Islet of Langerhans (tissue), 1 donor: ENCODE measurements around the gene SRD5A3.

Experiments used
- FAIRE-seq: peaks from one replicate; lab custom pipeline; 2011; peaks lifted over from hg19 to GRCh38; lab: Jason Lieb, UNC

Gene SRD5A3

DNA sequence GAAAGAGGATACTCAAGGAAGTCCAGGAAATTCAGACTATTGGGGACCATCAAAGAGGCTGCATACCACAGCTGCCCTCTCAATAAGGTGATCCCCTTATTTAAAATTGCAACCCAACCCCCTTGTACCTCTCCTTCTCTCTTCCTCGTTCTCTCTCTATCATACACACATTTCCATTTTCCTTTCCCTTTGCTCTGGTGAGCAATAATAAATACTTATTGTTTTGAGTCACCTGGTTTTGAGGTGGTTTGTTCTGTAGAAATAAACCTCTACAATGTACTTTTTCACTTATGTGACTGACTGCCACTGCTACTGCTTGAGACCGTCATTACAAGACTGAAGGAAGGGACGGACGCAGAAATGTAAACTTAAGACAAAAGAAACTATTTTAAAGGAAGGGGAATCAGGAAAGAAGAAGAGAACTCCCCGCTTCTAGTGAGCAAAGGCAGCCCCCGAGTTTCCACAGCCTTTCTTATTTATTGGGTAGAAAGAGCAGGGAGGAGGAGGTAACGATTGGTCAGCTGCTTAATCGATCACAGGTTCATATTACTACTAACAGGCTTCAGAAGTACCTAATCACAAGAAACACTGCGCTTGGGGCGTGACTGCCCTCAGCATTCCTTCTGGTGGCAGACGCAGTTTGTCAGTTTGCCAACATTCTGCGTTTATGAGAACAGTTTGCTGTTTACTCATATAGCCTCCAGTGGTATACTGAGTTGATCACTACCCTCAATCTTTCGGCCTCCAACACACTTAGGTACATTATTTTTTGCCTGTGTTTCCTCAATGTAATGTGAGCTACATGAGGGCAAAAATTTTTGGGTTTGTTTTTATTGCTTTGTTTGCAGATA lies 32.8 kb downstream of the SRD5A3 start:
- FAIRE-seq, result no peak

DNA sequence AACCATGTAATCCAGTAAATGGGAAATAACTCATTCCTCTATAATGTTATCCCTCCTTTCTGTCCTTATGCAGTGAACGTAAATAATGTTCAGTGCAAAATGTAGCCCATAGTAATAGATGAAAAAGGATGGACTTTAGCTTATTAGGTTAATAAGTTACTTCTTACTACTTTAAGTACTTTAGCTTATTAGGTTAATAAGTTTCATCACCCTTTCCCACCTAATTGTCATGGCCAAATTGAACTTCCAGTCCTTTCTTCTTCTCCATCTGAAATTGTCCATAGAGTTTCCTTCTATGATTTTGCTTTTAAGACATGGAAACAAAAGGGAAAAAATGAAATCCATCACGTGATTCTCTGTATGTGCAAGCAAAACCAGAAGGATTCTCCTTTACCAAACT lies 34.5 kb downstream of the SRD5A3 start:
- FAIRE-seq, result no peak

DNA sequence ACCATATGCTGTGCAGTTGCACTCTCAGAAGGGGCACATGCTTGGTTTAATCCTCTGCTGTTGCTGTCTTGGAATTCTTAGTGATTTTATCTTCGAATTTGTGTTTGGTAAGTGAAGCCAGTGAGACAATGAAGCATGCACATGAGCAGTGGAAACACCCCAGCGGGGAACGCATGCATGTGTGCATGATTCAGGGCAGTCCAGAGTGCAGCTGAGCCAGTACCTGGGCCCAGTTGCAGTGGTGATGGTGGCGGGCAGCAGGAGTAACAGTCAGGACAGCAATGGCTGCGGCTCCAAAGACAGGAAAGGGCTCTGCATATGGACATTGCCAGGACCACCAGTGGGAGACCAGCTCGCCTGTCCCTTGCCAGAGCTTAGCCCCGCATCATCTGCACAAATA lies 35.5 kb downstream of the SRD5A3 start:
- no peak for FAIRE-seq

DNA sequence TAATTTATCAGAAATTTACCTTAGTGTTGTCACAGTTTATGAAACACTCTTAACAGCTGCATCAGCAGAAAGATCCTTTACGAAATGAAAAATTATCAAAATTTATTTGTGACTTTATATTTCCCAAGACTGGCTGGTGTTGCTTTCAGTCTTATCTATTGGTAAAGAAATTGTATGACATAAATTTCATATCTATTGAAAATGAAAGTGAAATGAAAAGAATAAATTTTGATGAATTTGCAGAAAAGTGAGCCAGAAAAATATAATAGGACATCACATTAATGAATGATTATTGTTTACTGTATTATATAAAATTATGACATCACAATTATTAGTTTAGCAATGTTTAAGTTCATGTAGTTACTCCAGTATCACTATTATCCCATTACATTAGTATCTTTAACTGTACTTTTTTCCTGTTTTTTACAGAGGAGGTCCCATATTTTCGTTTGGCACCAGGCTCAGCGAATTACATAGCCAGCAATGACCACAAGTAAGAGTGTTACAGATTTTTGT lies 36.5 kb downstream of the SRD5A3 start:
- no peak for FAIRE-seq

DNA sequence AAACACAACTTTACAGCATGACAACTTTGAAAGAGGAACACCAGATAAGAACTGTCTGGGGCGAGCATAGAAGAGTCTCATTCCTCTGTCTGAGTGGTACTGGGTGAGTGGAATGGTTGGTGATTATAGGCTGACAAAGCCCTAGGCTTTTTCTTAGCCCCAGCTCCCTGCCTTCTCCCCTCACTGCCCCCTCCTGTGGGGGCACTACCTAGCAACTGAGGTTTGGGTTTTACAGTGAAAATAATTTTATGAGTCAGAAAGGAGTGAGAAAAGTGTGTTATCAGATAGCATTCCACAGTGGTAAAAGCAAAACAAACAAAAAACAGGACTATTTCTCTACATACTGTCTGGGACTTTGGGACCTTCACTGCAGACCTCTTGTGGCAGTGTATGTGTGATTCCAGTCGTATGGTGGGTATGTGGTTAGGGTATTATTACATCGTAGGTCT lies 39.2 kb downstream of the SRD5A3 start:
- no peak for FAIRE-seq

DNA sequence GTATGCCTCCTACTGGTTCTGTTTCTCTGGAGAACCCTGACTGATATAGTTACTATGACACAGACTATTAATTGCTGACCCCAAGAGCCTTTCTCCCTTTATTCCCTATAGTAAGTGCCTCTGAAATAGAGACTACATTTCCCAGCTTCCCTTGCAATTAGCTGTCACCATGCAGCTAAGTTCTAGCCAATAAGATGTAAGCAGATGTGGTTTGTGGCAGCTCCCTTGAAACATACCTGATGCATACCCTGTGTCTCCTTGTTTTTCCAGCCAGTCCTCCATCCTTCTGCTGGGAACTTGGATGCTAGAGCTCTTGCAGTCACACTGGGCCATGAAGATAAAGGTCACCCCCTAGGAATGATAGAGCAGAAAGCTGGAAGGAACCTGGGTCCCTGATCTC lies 40.0 kb downstream of the SRD5A3 start:
- no peak for FAIRE-seq

DNA sequence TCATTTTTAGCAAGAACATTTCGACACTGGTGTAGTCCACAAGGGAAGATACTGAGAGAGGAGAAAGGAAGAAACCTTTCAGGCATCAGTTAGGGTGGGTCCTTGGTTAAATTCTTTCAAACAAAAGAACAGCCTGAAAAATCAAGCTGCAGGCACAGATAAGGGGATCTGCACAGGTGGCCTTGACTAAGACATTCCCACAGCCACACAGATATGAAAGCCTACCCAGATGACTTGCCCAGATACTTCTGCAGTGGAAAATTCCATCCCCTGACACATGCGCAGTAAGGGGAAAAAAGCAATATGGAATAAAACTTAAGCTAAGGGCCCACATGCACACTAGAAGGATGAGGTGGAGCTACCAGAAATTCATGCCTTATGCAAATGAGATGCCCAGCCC lies 40.8 kb downstream of the SRD5A3 start:
- no peak for FAIRE-seq

DNA sequence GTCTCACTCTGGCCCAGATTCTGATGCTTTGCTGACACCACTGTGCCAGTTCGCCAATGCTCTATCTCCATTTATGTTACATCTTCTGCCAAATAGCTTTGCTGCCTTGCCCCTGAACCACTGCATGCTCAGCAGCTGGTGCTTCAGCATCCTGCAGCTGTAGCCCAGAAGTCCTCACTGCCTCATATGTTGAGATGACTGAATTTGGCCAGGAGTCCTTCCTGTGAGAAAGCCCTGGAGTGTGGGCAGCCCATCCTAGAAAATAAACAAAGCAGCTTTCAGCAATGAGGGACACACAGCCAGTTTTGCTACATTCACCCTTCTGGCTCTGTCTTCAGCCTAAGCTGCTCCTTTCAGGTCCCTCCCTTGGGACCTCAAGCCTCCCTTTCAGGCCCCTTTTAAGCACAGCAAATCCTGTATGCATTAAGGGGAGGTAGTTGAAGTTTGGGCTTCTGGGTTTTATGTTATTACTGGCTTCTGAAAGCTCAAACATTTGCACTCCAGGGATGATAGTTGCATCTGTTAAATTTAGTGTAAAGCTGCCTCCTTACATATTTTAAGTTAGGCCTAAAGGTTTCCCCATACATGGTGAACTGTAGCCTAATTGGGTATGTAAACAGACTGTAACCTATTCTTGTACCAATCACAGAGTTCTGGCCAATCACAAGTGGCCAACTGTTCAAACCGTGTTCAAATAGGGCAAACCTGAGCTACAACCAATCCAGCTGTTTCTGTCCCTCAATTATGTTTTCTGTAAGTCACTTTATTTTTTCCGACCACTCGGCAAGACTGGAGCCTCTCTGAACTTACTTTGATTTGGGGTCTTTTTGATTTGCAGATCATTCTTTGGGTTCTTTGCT lies 47.6 kb downstream of the SRD5A3 start:
- no peak for FAIRE-seq

DNA sequence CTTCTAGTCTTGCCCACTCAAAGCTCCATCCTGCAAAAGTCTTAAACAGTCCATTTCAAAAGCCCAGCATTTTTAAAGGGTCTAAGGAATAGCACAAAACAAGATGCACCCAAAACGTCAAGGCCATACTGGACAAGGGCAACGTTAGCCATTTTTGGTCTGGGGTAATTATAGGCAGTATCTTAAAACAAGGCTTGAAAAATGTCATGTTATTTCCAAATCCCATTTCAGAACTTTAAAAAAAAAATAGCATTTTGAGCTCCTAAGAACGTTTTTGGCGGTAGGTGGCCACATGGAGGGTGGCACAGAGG lies 49.1 kb downstream of the SRD5A3 start:
- FAIRE-seq, result no peak

DNA sequence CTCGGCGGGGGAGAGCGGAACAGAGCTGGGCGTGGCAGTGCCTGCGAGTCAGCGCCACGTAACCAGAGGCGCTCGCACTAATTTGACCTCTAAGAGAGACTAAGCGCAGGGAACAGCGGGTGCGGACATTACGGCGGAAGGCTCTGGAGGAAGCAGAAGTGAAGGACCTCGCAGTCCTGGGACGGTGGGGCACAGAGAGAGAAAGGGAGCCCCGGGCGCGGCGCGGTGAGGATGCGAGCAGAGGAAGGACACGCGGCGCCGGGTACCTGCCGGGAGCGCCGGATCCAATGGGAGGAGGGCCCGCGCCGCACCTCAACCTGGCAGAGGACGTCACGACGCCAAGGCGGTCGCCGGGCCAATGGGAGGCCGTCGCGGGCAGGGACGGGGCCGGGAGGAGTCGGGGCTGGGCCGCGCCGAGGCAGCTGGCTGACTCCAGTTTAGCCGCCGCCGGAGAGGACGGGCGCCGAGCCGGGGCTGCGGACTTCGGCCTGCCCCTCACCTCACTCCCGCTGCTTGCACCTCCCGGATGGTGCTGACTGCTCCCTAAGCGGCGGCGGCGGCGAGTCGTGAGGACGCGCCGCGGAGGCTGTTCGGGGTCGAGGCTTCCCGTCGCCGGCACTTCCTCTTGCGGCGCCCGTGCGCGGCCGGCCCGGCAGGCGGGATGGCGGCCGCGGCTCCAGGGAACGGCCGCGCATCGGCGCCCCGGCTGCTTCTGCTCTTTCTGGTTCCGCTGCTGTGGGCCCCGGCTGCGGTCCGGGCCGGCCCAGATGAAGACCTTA lies 49.7 kb downstream of the SRD5A3 start, which contains the start of gene TMEM165:
TSS of gene TMEM165 (plus strand) at position 429 of the 779 bp plus-strand sequence. CDS start at position 662, 233 bp downstream.
- no peak for FAIRE-seq

DNA sequence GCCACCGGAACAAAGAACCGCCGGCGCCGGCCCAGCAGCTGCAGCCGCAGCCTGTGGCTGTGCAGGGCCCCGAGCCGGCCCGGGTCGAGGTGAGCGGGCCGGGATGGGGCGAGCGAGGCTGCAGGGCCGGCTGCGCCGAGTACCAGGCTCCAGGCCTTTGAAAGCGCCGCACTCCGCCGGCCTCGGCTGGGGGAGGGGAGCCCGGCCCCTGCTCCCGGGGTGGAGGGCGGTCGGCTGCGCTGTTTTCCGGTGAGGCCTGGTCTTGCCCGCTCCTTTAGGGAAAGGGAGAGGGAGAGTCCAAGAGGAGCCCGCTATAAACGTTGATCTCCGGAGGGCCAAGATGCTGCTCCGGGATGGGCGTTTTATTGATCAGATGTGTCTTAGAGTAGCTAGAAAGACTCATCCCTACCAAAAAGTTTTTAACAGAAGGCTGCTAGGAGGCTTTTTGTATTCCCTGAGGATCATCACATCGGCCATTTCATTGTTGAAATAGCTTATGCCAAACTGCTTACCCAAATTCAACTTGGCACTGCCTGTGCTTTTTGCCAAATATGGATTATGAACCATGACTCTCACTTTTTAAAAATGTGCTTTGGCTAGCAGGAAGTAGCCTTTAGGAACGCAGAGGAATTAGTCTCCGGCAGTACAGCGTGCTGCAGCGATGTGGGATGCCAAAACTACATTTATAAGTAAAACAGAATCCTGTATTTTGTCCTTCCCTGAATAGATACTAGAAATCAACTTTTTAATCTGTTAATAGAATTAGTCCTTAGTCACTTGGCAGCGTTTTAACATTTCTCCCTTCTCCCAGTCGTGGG lies 50.5 kb downstream of the SRD5A3 start:
- peak; percentile 21 for FAIRE-seq

DNA sequence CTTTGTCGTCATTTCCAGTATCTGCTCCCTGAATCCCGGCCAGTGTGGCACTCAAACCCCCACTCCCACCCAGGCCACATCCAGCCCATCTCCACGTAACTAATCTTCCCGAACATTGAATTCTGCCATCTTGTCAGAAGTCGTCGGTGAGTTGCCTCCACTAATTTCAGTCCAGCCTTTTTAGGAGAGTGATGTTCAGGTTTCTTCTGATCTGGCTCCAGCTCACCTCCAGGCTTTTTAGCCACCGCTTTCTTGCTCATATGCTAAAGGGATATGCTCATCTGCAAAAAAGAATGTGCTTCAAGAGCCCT lies 51.0 kb downstream of the SRD5A3 start:
- FAIRE-seq, result no peak

DNA sequence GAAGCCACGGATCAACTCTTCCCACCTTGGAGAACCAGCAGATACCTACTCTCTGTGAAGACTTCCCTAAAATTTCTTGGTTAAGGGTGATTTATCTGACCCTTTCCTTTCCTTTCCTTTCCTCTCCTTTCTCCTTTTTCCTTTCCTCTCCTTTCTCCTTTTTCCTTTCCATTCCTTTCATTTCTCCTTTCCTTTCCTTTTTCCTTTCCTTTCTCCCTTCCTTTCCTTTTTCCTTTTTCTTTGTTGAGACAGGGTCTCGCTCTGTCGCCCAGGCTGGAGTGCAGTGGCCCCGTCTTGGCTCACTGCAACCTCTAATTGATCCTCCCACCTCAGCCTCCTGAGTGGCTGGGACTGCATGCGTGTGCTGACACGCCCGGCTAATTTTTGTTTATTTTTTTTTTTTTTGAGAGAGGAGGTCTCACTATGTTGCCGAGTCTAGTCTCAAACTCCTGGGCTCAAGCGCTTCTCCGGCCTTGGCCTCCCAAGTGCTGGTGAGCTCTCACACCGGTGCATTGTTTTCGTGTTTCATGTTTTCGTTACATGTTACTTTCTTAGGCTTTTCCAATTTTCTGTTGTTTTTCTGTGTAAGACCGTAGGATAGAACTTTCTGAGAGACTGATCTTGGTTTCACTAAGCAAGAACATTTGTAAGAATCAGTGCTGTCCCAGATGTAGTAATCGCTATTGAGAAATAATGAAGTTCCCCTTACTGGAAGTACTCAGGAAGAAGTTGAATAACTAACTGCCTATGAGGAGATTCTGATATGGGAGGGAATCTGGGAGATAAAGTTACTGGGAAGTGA lies 51.7 kb downstream of the SRD5A3 start:
- FAIRE-seq, result peak; percentile 30

DNA sequence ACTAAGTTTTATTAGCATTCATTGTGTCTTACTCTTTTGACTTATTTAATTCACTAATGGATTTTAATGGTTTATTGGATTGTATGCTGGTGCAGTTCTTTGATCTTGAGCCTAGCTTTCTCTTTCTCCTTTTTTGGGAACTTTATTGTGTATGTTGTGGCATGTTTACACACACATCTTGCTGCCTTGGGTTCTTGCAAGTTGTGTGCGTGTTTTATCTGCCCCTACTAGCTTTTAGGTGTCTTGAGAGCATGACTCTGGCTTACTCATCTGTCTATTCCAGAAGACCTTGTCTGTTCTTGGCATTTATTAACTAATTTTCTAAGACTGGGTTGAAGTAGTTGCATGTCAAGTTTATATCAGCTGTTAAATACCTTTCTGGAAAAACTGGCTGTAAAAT lies 52.4 kb downstream of the SRD5A3 start:
- FAIRE-seq, result no peak

DNA sequence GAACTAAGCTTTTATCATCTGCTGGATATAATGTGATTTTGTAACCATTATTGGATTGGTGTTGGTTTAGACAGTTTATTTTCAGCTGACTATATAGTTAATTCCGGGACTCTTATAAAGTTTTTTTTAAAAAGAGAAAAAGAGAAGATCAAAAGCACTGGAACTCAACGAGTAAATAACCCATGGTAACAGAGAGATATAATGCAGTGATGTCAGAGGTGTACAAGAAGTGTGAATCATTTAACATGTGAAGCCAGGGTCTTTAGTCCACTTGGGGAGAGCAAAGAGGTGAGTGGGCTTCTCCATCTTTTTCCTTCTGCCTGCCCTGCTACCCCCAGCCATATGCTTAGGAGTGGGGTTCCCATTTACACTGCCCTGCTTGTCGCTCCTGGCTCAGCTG lies 52.9 kb downstream of the SRD5A3 start:
- FAIRE-seq, result no peak

DNA sequence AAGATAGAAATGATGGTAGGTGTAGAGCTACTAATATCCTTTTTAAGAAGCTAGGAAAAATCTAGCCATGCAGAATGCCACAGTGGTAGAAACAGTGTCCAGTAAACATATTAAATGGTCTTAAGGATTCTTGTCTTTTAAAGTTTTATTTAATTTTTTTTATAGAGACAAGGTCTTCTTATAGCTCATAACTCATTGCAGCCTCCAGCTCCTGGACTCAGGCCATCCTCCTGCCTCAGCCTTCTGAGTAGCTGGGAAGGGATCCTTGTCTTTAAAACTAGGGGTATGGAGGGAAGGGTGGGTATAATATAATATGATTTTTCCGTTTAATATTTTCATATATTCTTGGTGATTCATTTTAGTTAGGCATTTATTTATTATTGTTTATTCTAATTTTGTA lies 53.5 kb downstream of the SRD5A3 start:
- FAIRE-seq, result no peak

DNA sequence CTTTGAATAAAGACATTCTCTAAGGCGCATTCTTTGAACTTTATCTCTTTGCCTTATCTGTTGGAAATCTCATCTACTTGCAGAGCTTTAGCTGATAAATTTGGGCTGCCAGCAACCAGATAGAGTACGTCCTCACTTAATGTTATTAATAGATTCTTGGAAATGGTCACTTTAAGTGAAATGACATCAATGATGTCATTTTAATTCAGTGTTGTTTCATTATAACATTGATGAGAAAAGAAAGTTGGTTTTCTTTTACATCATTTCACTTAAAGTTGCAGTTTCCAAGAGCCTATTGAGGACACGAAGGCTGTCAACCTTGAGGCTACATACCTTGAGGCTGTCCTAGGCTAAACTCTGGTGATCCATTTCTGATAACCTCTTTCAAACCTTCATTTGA lies 59.0 kb downstream of the SRD5A3 start:
- no peak for FAIRE-seq

DNA sequence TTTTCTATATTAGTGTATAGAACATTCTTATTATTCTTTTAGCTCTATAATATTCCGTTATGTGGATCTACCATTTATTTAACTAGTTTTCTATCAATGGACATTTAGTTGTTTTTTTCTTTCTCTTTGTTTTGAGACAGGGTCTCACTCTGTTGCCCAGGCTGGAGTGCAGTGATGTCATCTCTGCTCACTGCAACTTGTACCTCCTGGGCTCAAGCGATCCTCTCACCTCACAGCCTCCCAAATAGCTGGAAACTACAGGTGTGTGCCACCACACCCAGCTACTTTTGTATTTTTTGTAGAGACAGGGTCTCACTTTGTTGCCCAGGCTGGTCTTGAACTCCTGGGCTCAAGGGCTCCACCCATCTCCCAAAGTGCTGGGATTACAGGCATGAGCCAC lies 60.5 kb downstream of the SRD5A3 start:
- FAIRE-seq, result peak; percentile 58

DNA sequence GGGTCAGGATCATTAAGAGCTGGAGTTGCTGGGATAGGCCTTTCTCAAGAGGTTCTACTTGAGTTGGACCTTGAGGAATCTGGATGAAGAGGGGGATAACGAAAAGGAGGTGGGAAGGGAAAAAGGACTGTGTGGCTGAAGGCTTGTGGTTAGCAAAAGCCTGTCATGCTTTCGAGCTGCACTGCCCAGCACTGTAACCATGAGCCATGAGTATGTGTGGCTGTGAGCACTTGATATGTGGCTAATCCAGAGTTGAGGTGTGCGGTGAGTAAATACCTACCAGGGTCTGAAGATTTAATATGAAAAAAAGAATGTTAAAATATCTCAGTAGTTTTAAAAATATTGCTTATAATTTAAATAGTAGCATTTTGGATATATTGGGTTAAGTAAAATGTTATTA lies 61.1 kb downstream of the SRD5A3 start:
- no peak for FAIRE-seq

DNA sequence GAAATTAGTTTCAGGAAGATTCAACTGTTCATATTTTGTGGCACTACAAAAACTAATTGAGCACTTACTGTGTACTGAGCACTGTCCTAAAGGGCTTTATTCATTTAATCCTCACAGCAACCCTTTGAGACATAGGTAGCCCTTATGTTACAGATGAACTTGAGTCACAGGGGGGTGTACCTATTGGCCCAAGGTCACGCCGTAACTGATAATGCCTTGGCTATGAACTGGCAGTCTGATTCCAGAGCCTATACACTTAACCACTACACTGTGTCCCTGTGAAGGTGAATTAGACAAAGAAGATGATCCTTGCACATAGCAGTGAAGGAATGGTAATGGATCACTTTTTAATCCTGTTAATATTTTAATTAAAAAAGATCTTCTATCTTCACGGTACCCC lies 61.7 kb downstream of the SRD5A3 start:
- FAIRE-seq, result no peak
